IMR-90 (cell line): ENCODE data around the gene ABLIM3. TPM values are rescaled to one million over a fixed set of nuclear protein-coding genes. Genes with fewer than 3 reads are reported as not detected.

Experiments
- ATAC-seq: fragments of 200-7000 bp; cut with Tn5 transposase; 2 replicates; pipeline ENCODE4 v1.9.1; 2020; ENCODE audit warnings: low read depth, mild to moderate bottlenecking, moderate library complexity
- BruUV-seq: library from RNA; stranded (reverse); fragments of 400-500 nt; replicated peaks from 2 replicates; lab custom pipeline; 2021; lab: Mats Ljungman, UMichigan
- CTCF ChIA-PET: fragments of 300-600 bp; formaldehyde crosslinking; extraction: SDS; loops from one replicate; lab custom pipeline; 2021; ENCODE audit warnings: antibody characterized with exemption; lab: Yijun Ruan, JAX
- POLR2A ChIA-PET: fragments of 300-600 bp; sonication (Branson Sonifier 250); formaldehyde crosslinking; loops from one replicate; lab custom pipeline; 2022; ENCODE audit warnings: antibody characterized with exemption; ENCODE audit not compliant: unreplicated experiment; lab: Charles Lee
- DNase-seq: peaks from one replicate; pipeline ENCODE4 v3.0.0; 2013
- H2AFZ ChIP-seq: replicated peaks from 2 replicates; pipeline ENCODE3; 2013; ENCODE audit warnings: low read length, mild to moderate bottlenecking; ENCODE audit not compliant: poor library complexity
- H2AK5ac ChIP-seq: 2 replicates; pipeline ENCODE4 v1.6.1; 2013; ENCODE audit warnings: low read depth, low read length, inconsistent platforms
- H2AK9ac ChIP-seq: replicated peaks from 2 replicates; pipeline ENCODE3; 2013; ENCODE audit warnings: mild to moderate bottlenecking, low read depth, low read length, moderate library complexity; ENCODE audit not compliant: poor library complexity
- H2BK120ac ChIP-seq: 2 replicates; pipeline ENCODE4 v1.6.1; 2013; ENCODE audit warnings: low read depth, low read length, inconsistent platforms
- H2BK15ac ChIP-seq: 3 replicates; pipeline ENCODE4 v1.6.1; 2013; ENCODE audit warnings: low read depth, low read length, inconsistent platforms
- H2BK20ac ChIP-seq: 2 replicates; pipeline ENCODE4 v1.6.1; 2013; ENCODE audit warnings: low read depth, mild to moderate bottlenecking, inconsistent platforms, low read length, moderate library complexity
- H2BK5ac ChIP-seq: 2 replicates; pipeline ENCODE4 v1.6.1; 2013; ENCODE audit warnings: mild to moderate bottlenecking, low read depth, low read length, inconsistent platforms; ENCODE audit not compliant: poor library complexity, severe bottlenecking
- H3K14ac ChIP-seq: replicated peaks from 2 replicates; pipeline ENCODE4 v1.6.1; 2013; ENCODE audit warnings: low read depth, low read length, inconsistent platforms
- H3K18ac ChIP-seq: 2 replicates; pipeline ENCODE4 v1.6.1; 2013; ENCODE audit warnings: low read depth, low read length, control low read depth
- H3K23ac ChIP-seq: 2 replicates; pipeline ENCODE4 v1.6.1; 2013; ENCODE audit warnings: low read depth, low read length, inconsistent platforms
- H3K27ac ChIP-seq: 2 replicates; pipeline ENCODE4 v1.5.1; 2013; ENCODE audit warnings: mild to moderate bottlenecking, control low read depth, low read length; ENCODE audit not compliant: insufficient read depth
- H3K27me3 ChIP-seq: 2 replicates; pipeline ENCODE4 v1.6.1; 2013; ENCODE audit warnings: low read length; ENCODE audit not compliant: control insufficient read depth, insufficient read depth
- H3K36me3 ChIP-seq: 2 replicates; pipeline ENCODE4 v1.6.1; 2013; ENCODE audit warnings: low read length, mixed read lengths; ENCODE audit not compliant: control insufficient read depth, insufficient read depth
- H3K4ac ChIP-seq: 2 replicates; pipeline ENCODE4 v1.6.1; 2013; ENCODE audit warnings: low read depth, low read length, inconsistent platforms
- H3K4me1 ChIP-seq: 2 replicates; pipeline ENCODE4 v1.6.1; 2013; ENCODE audit warnings: low read length, mixed read lengths; ENCODE audit not compliant: control insufficient read depth, insufficient read depth
- H3K4me2 ChIP-seq: 2 replicates; pipeline ENCODE4 v1.6.1; 2013; ENCODE audit warnings: low read depth, mild to moderate bottlenecking, control low read depth, low read length, moderate library complexity
- H3K4me3 ChIP-seq: 2 replicates; pipeline ENCODE4 v1.5.1; 2013; ENCODE audit warnings: low read depth, mild to moderate bottlenecking, control low read depth, low read length, moderate library complexity; ENCODE audit not compliant: insufficient read depth
- H3K56ac ChIP-seq: 2 replicates; pipeline ENCODE4 v1.6.1; 2013; ENCODE audit warnings: low read length, inconsistent platforms; ENCODE audit not compliant: insufficient read depth; ENCODE audit errors: extremely low read depth
- H3K79me1 ChIP-seq, 2 experiments: 2 replicates each; pipeline ENCODE4 v1.6.1; 2013; ENCODE audit warnings: low read length in 2 of 2, inconsistent platforms in 1 of 2, low read depth in 1 of 2
- H3K9ac ChIP-seq: 2 replicates; pipeline ENCODE4 v1.6.1; 2013; ENCODE audit warnings: low read depth, low read length, control low read depth
- H3K9me1 ChIP-seq: 2 replicates; pipeline ENCODE4 v1.6.1; 2013; ENCODE audit warnings: low read length, inconsistent platforms; ENCODE audit not compliant: insufficient read depth
- H3K9me3 ChIP-seq: 2 replicates; pipeline ENCODE4 v1.6.1; 2013; ENCODE audit warnings: low read length; ENCODE audit not compliant: control insufficient read depth, insufficient read depth
- H4K20me1 ChIP-seq: 2 replicates; pipeline ENCODE4 v1.6.1; 2013; ENCODE audit warnings: low read length, inconsistent platforms; ENCODE audit not compliant: insufficient read depth
- H4K5ac ChIP-seq: 2 replicates; pipeline ENCODE4 v1.6.1; 2013; ENCODE audit warnings: mild to moderate bottlenecking, low read depth, low read length, control low read depth
- H4K8ac ChIP-seq, 2 experiments: 2 replicates each; pipeline ENCODE4 v1.6.1; 2013; ENCODE audit warnings: low read depth in 2 of 2, low read length in 2 of 2, control low read depth in 1 of 2, inconsistent platforms in 1 of 2
- H4K91ac ChIP-seq: 2 replicates; pipeline ENCODE4 v1.6.1; 2013; ENCODE audit warnings: low read depth, low read length, inconsistent platforms; ENCODE audit not compliant: insufficient read depth
- BHLHE40 ChIP-seq: fragments of 150-350 bp; IDR thresholded peaks from 2 replicates; pipeline ENCODE4 v1.6.1; 2016; ENCODE audit warnings: mild to moderate bottlenecking, low read depth, low read length
- CEBPB ChIP-seq: IDR thresholded peaks from 2 replicates; pipeline ENCODE4 v1.6.1; 2012; ENCODE audit warnings: low read depth, low read length, improper control_type of control experiment
- CHD1 ChIP-seq: IDR thresholded peaks from 2 replicates; pipeline ENCODE4 v1.6.1; 2012; ENCODE audit warnings: low read depth, low read length, improper control_type of control experiment
- CTCF ChIP-seq: conservative IDR thresholded peaks from 2 replicates; pipeline ENCODE4 v1.5.1; 2012; ENCODE audit warnings: mild to moderate bottlenecking, low read depth, low read length, improper control_type of control experiment
- FOS ChIP-seq: fragments of 150-350 bp; IDR thresholded peaks from 2 replicates; pipeline ENCODE4 v1.6.1; 2016; ENCODE audit warnings: low read depth, low read length
- MAFK ChIP-seq: IDR thresholded peaks from 2 replicates; pipeline ENCODE4 v1.6.1; 2012; ENCODE audit warnings: low read depth, low read length, improper control_type of control experiment
- NFE2L2 ChIP-seq: fragments of 150-350 bp; IDR thresholded peaks from 2 replicates; pipeline ENCODE4 v1.6.1; 2016; ENCODE audit warnings: low read depth, mild to moderate bottlenecking, low read length
- POLR2A ChIP-seq: IDR thresholded peaks from 2 replicates; pipeline ENCODE4 v1.6.1; 2012; ENCODE audit warnings: mild to moderate bottlenecking, low read depth, low read length
- RCOR1 ChIP-seq: IDR thresholded peaks from 2 replicates; pipeline ENCODE4 v1.6.1; 2012; ENCODE audit warnings: mild to moderate bottlenecking, low read length, improper control_type of control experiment; ENCODE audit not compliant: insufficient replicate concordance
- RFX5 ChIP-seq: IDR thresholded peaks from 2 replicates; pipeline ENCODE4 v1.8.0; 2012; ENCODE audit warnings: low read depth, mild to moderate bottlenecking, low read length, moderate library complexity
- SMC3 ChIP-seq: fragments of 150-350 bp; IDR thresholded peaks from 2 replicates; pipeline ENCODE4 v1.6.1; 2016; ENCODE audit warnings: low read depth, mild to moderate bottlenecking, antibody characterized with exemption, low read length, moderate library complexity
- WGBS, 2 experiments: methylation state at CpG; one replicate each; pipeline versions ENCODE4 v1.1.5 to v1.1.7; 2013; ENCODE audit warnings: missing lambda C conversion rate in 2 of 2; ENCODE audit not compliant: insufficient read length in 1 of 2; ENCODE audit errors: extremely low coverage in 2 of 2; 5-methylcytosine and 5-hydroxymethylcytosine counted together
- dilution Hi-C: fragments of 300-500 bp; cut with HindIII; formaldehyde crosslinking; loops from one replicate; pipeline ENCODE4 v1.14.3; 2018; ENCODE audit warnings: low sequenced_read_pairs; ENCODE audit not compliant: unreplicated experiment
- in situ Hi-C: fragments of 300-500 bp; cut with MboI; formaldehyde crosslinking; loops from 3 replicates; pipeline ENCODE4 v1.14.3; 2019; ENCODE audit warnings: low sequenced_read_pairs, inconsistent platforms, mixed read lengths
- intact Hi-C: fragments of 100-400 bp; cut with micrococcal nuclease; formaldehyde crosslinking; loops from 2 replicates; pipeline ENCODE4 v1.10.0; 2022
- polyA plus RNA-seq, 3 experiments: library from polyadenylated mRNA; depleted of rRNA; stranded (reverse); fragments of >200 nt; gene quantifications; 2 replicates each; pipeline ENCODE4 v1.2.3, GENCODE V29; 2012; ENCODE audit warnings: low replicate concordance in 1 of 3
- total RNA-seq: library from RNA; depleted of rRNA; stranded (reverse); fragments of >200 nt; gene quantifications from 2 replicates; pipeline ENCODE4 v1.2.3, GENCODE V29; 2012
- TF ChIP-seq, protein P1 (sequence below): fragments of 150-350 bp; IDR thresholded peaks from 2 replicates; pipeline ENCODE4 v1.6.1; 2017; ENCODE audit warnings: mild to moderate bottlenecking, antibody characterized with exemption, low read length, low read depth
- TF ChIP-seq, protein P2 (sequence below): fragments of 150-350 bp; IDR thresholded peaks from 2 replicates; pipeline ENCODE4 v1.6.1; 2016; ENCODE audit warnings: low read depth, mild to moderate bottlenecking, low read length, moderate library complexity, borderline replicate concordance

ABLIM3 gene
- total and polyA plus RNA-seq, 2 of the 4 experiments (the other 2 are of a cell fraction), result 33.3 to 69.9 TPM

DNA sequence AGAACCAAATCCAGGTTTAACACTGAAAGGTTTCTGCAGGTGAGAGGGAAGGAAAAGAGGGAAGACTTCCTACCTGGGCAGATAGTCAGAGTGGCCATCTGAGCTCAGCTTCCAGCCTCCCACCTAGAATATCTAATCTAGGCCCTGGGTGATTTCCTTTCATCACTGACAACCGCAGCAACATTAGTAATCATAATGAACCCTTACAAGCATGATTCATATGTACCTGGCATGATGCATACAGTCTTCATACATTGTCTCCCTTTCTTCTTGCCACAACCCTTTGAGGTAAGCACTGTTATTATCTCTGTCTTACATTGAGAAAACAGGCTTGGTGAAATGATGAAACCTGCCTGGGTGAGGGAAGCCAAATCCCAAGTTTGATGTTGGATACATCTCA is 143.9 kb downstream of the ABLIM3 start (continued):
- TF ChIP-seq, protein P1, sequence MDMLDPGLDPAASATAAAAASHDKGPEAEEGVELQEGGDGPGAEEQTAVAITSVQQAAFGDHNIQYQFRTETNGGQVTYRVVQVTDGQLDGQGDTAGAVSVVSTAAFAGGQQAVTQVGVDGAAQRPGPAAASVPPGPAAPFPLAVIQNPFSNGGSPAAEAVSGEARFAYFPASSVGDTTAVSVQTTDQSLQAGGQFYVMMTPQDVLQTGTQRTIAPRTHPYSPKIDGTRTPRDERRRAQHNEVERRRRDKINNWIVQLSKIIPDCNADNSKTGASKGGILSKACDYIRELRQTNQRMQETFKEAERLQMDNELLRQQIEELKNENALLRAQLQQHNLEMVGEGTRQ, result no peak
- no peak for TF ChIP-seq RFX5

DNA sequence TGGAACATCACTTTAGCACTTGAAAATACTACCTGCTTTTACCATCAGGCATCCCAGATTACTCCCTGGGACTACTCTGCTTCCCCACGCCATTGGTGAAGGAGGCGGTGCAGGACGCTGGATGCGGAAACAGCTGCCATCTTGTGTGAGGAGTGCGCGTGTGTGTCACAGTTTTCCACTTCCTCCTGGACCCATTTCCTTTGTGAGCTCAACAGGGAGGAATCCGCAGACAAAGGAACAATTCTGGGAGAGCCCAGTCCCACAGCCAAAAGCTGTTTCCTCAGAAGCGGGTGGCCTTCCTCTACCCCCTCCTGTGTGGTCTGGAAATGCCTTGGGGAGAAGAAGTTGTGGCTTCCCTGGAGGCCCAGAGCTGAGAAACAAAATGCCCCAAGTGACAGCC is 147.1 kb downstream of the ABLIM3 start:
- H2AK9ac ChIP-seq, result no peak overlapping the region
- DNase-seq (no peak), ATAC-seq (no peak)
- H2AK5ac ChIP-seq, result no peak overlapping the region
- no peaks in the 10 kb centered on the region for H3K27me3 ChIP-seq
- ChIA-PET POLR2A (no interaction called here), CTCF (no interaction called here)
- H3K4ac ChIP-seq, result no peak overlapping the region
- dilution Hi-C loops (no loop called here), in situ Hi-C loops (no loop called here), intact Hi-C loops (no loop called here)
- H4K20me1 ChIP-seq, result no peaks in the 10 kb centered on the region
- no peak overlapping the region for H3K56ac ChIP-seq
- no peak overlapping the region for H3K14ac ChIP-seq
- BruUV-seq, result no TSS peak
- H3K9ac ChIP-seq, result no peak overlapping the region
- 94% methylated on average over 6 of the region's 8 CpGs; no CpG with 5 or more reads in 1 of the 2 experiments for WGBS, 2 experiments
- H3K23ac ChIP-seq, result no peak overlapping the region; the same call in 1 of the 2 replicates
- H2BK15ac ChIP-seq, result no peak overlapping the region
- H3K79me1 ChIP-seq, result 0 out of 4 replicates have a peak, but pooled peaks cover 0 to 3% of the 10 kb centered on the region in 2 experiments
- peaks cover 20% of the 10 kb centered on the region; the same call in 1 of the 2 replicates for H3K9me1 ChIP-seq
- H3K36me3 ChIP-seq, result no peaks in the 10 kb centered on the region
- H3K9me3 ChIP-seq, result no peaks in the 10 kb centered on the region
- H3K4me3 ChIP-seq, result no peak overlapping the region
- no peak overlapping the region for H4K5ac ChIP-seq
- H2BK20ac ChIP-seq, result no peak overlapping the region
- H4K91ac ChIP-seq, result no peak overlapping the region
- H2AFZ ChIP-seq, result no peak overlapping the region
- H2BK120ac ChIP-seq, result no peak overlapping the region
- H4K8ac ChIP-seq, result no peak overlapping the region
- peaks cover 1% of the 10 kb centered on the region; the same call in 1 of the 2 replicates for H3K4me1 ChIP-seq
- no peak overlapping the region for H2BK5ac ChIP-seq
- no peak overlapping the region for H3K27ac ChIP-seq
- no peak overlapping the region for H3K18ac ChIP-seq
- no peak overlapping the region for H3K4me2 ChIP-seq
- TF ChIP-seq RCOR1 (no peak), FOS (no peak), NFE2L2 (no peak), CEBPB (no peak), POLR2A (no peak), RFX5 (no peak), CTCF (no peak), MAFK (no peak), BHLHE40 (no peak), SMC3 (no peak), CHD1 (no peak)
- TF ChIP-seq, protein P1, result no peak
- TF ChIP-seq, protein P2, sequence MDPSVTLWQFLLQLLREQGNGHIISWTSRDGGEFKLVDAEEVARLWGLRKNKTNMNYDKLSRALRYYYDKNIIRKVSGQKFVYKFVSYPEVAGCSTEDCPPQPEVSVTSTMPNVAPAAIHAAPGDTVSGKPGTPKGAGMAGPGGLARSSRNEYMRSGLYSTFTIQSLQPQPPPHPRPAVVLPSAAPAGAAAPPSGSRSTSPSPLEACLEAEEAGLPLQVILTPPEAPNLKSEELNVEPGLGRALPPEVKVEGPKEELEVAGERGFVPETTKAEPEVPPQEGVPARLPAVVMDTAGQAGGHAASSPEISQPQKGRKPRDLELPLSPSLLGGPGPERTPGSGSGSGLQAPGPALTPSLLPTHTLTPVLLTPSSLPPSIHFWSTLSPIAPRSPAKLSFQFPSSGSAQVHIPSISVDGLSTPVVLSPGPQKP, result no peak
